ENCODE measurements around the gene VSTM2L.
A peak's percentile ranks its signal among the peaks of the same experiment; 100 is the strongest.

Gene VSTM2L

GRCh38 chr20:37901654-37902503, 1.0 kb upstream of the VSTM2L start:
- DNase-seq, result no peak

GRCh38 chr20:37903317-37904007, 535 bp downstream of the VSTM2L start:
- DNase-seq, result no peak

- DNase-seq, result no peak
Measured at GRCh38 chr20:37904008-37904642, 1.2 kb downstream of the VSTM2L start.

GRCh38 chr20:37904845-37905373, 2.0 kb downstream of the VSTM2L start:
- no peak for DNase-seq

GRCh38 chr20:37905671-37906613, 3.0 kb downstream of the VSTM2L start:
- no peak for DNase-seq

GRCh38 chr20:37907330-37907676, 4.4 kb downstream of the VSTM2L start:
- DNase-seq, result no peak

GRCh38 chr20:37907677-37908401, 4.9 kb downstream of the VSTM2L start:
- DNase-seq, result no peak

GRCh38 chr20:37911261-37911660, 8.3 kb downstream of the VSTM2L start:
- DNase-seq, result no peak

- DNase-seq, result no peak
Measured at GRCh38 chr20:37911838-37912281, 8.9 kb downstream of the VSTM2L start.

GRCh38 chr20:37912874-37913273, 9.9 kb downstream of the VSTM2L start:
- DNase-seq, result no peak

- no peak for DNase-seq
Measured at GRCh38 chr20:37913567-37914366, 10.8 kb downstream of the VSTM2L start.

- no peak for DNase-seq
Measured at GRCh38 chr20:37914367-37914671, 11.4 kb downstream of the VSTM2L start.

- DNase-seq, result peak; percentile 12
Measured at GRCh38 chr20:37914672-37915433, 11.9 kb downstream of the VSTM2L start.

- DNase-seq, result no peak
Measured at GRCh38 chr20:37915434-37915787, 12.5 kb downstream of the VSTM2L start.

- no peak for DNase-seq
Measured at GRCh38 chr20:37915800-37916570, 13.1 kb downstream of the VSTM2L start.

- no peak for DNase-seq
Measured at GRCh38 chr20:37917461-37917860, 14.5 kb downstream of the VSTM2L start.

GRCh38 chr20:37918035-37918434, 15.1 kb downstream of the VSTM2L start:
- no peak for DNase-seq

GRCh38 chr20:37919389-37920040, 16.6 kb downstream of the VSTM2L start:
- DNase-seq, result no peak

GRCh38 chr20:37920270-37920669, 17.3 kb downstream of the VSTM2L start:
- no peak for DNase-seq

All from activated gamma-delta T cell treated with Interleukin-2 at 50 U/mL for 16 hours (primary cell).